PC-3 (cell line): Measurements from ENCODE around the gene CPEB1.

Source experiments
- CTCF ChIP-seq: fragments of 300-600 bp; sonication (generic); conservative IDR thresholded peaks from 2 replicates; pipeline ENCODE4 v1.5.1; 2017; ENCODE audit warnings: antibody characterized with exemption, low read depth, mild to moderate bottlenecking, low read length
- EZH2 ChIP-seq: fragments of 300-600 bp; sonication (generic); IDR thresholded peaks from one replicate; pipeline ENCODE4 v1.6.1; 2017; ENCODE audit warnings: antibody characterized with exemption, mild to moderate bottlenecking, low read length; ENCODE audit not compliant: unreplicated experiment
- EZH2phosphoT487 ChIP-seq: fragments of 300-600 bp; sonication (generic); IDR thresholded peaks from 2 replicates; pipeline ENCODE4 v1.6.1; 2018; ENCODE audit warnings: mild to moderate bottlenecking, antibody characterized with exemption, low read length, borderline replicate concordance

- TF ChIP-seq EZH2phosphoT487 (no peak), EZH2 (no peak), CTCF (no peak)
Observed at GRCh38 chr15:82692171-82692570, 45.0 kb upstream of the CPEB1 start.
